GM23338 (cell line): ENCODE data around the gene ZBTB8OS. TPM values are rescaled to one million over a fixed set of nuclear protein-coding genes. Genes with fewer than 3 reads are reported as not detected.

Experiments
- ATAC-seq: fragments of 200-7000 bp; cut with Tn5 transposase; 3 replicates; pipeline ENCODE4 v1.9.1; 2020
- DNase-seq: peaks from one replicate; pipeline ENCODE4 v3.0.0-alpha.2; 2015; ENCODE audit warnings: low spot score
- H2AFZ ChIP-seq: fragments of 200-600 bp; sonication (generic); 2 replicates; pipeline ENCODE4 v1.8.0; 2016; ENCODE audit warnings: antibody characterized with exemption, mild to moderate bottlenecking, moderate library complexity
- H3F3A ChIP-seq: fragments of 200-600 bp; sonication (generic); replicated peaks from 2 replicates; pipeline ENCODE4 v1.8.0; 2017; ENCODE audit warnings: antibody characterized with exemption, mixed run types, low read depth
- H3K27ac ChIP-seq: fragments of 200-600 bp; sonication (generic); 2 replicates; pipeline ENCODE4 v1.6.1; 2016; ENCODE audit warnings: low read depth
- H3K27me3 ChIP-seq: fragments of 200-600 bp; sonication (generic); 2 replicates; pipeline ENCODE4 v1.8.0; 2016; ENCODE audit warnings: mild to moderate bottlenecking, mixed run types, moderate library complexity; ENCODE audit not compliant: insufficient read depth
- H3K36me3 ChIP-seq: fragments of 200-600 bp; sonication (generic); 2 replicates; pipeline ENCODE4 v1.8.0; 2016; ENCODE audit warnings: mild to moderate bottlenecking; ENCODE audit not compliant: insufficient read depth
- H3K4me1 ChIP-seq: fragments of 200-600 bp; sonication (generic); 2 replicates; pipeline ENCODE4 v1.8.0; 2016; ENCODE audit warnings: mild to moderate bottlenecking, moderate library complexity; ENCODE audit not compliant: insufficient read depth
- H3K4me2 ChIP-seq: fragments of 200-600 bp; sonication (generic); 2 replicates; pipeline ENCODE4 v1.7.1; 2017; ENCODE audit warnings: mixed run types
- H3K4me3 ChIP-seq: fragments of 200-600 bp; sonication (generic); 2 replicates; pipeline ENCODE4 v1.6.1; 2016; ENCODE audit warnings: mixed run types
- H3K79me2 ChIP-seq: fragments of 200-600 bp; sonication (generic); replicated peaks from 2 replicates; pipeline ENCODE4 v1.8.0; 2017; ENCODE audit warnings: mild to moderate bottlenecking; ENCODE audit not compliant: insufficient read depth
- H3K9me2 ChIP-seq: fragments of 200-600 bp; sonication (generic); 2 replicates; pipeline ENCODE4 v1.8.0; 2017; ENCODE audit not compliant: insufficient read depth
- H4K20me1 ChIP-seq: fragments of 200-600 bp; sonication (generic); replicated peaks from 2 replicates; pipeline ENCODE4 v1.8.0; 2017; ENCODE audit warnings: mild to moderate bottlenecking; ENCODE audit not compliant: insufficient read depth
- H3K27ac Mint-ChIP-seq: 2 replicates; pipeline ENCODE4 v1.8.0; 2020; ENCODE audit warnings: inconsistent platforms, mild to moderate bottlenecking, moderate library complexity, mixed read lengths
- H3K27me3 Mint-ChIP-seq: 3 replicates; pipeline ENCODE4 v1.8.0; 2022; ENCODE audit warnings: low read depth, mild to moderate bottlenecking, moderate library complexity, mixed read lengths, inconsistent platforms; ENCODE audit not compliant: insufficient read depth, poor library complexity
- H3K36me3 Mint-ChIP-seq: 3 replicates; pipeline ENCODE4 v1.8.0; 2021; ENCODE audit warnings: low read depth, mild to moderate bottlenecking, inconsistent platforms, moderate library complexity, mixed read lengths
- H3K4me1 Mint-ChIP-seq: 3 replicates; pipeline ENCODE4 v1.8.0; 2020; ENCODE audit warnings: mild to moderate bottlenecking, inconsistent platforms, mixed read lengths
- H3K4me3 Mint-ChIP-seq: 3 replicates; pipeline ENCODE4 v1.8.0; 2021; ENCODE audit warnings: moderate library complexity, mild to moderate bottlenecking, inconsistent platforms, mixed read lengths
- H3K9me3 Mint-ChIP-seq: 3 replicates; pipeline ENCODE4 v1.8.0; 2020; ENCODE audit warnings: moderate library complexity, mild to moderate bottlenecking, inconsistent platforms, mixed read lengths
- CREB1 ChIP-seq: fragments of 250-450 bp; sonication (Bioruptor Pico); IDR thresholded peaks from 2 replicates; pipeline ENCODE4 v1.5.0; 2020; ENCODE audit warnings: low read depth, mild to moderate bottlenecking, moderate library complexity
- CTCF ChIP-seq, 2 experiments: fragments of 200-600 bp in 1 of 2; sonication (generic) in 1 of 2; conservative IDR thresholded peaks; 2 replicates each; pipeline versions ENCODE4 v1.5.1 to v1.6.1; 2016 to 2017; ENCODE audit warnings: antibody characterized with exemption in 2 of 2, low read depth in 2 of 2, mild to moderate bottlenecking in 2 of 2, moderate library complexity in 1 of 2
- ETS1 ChIP-seq: IDR thresholded peaks from 2 replicates; pipeline ENCODE4 v1.6.1; 2016; ENCODE audit warnings: antibody characterized with exemption
- EZH2 ChIP-seq: fragments of 200-600 bp; sonication (generic); IDR thresholded peaks from one replicate; pipeline ENCODE4 v1.8.0; 2017; ENCODE audit warnings: antibody characterized with exemption, mild to moderate bottlenecking, low read depth; ENCODE audit not compliant: unreplicated experiment
- EZH2phosphoT487 ChIP-seq: fragments of 200-600 bp; sonication (generic); IDR thresholded peaks from one replicate; pipeline ENCODE4 v1.8.1; 2018; ENCODE audit warnings: antibody characterized with exemption; ENCODE audit not compliant: unreplicated experiment
- JUNB ChIP-seq: IDR thresholded peaks from one replicate; pipeline ENCODE4 v1.6.1; 2016; ENCODE audit warnings: antibody characterized with exemption; ENCODE audit not compliant: unreplicated experiment
- NANOG ChIP-seq: IDR thresholded peaks from 2 replicates; pipeline ENCODE4 v1.6.1; 2016; ENCODE audit warnings: antibody characterized with exemption, borderline replicate concordance
- POLR2AphosphoS5 ChIP-seq: IDR thresholded peaks from 2 replicates; pipeline ENCODE4 v1.6.1; 2016; ENCODE audit warnings: antibody characterized with exemption, low read depth
- REST ChIP-seq: IDR thresholded peaks from one replicate; pipeline ENCODE4 v1.6.1; 2018; ENCODE audit warnings: antibody characterized with exemption; ENCODE audit not compliant: unreplicated experiment
- STAT1 ChIP-seq: IDR thresholded peaks from one replicate; pipeline ENCODE4 v1.6.1; 2016; ENCODE audit warnings: antibody characterized with exemption; ENCODE audit not compliant: unreplicated experiment
- ZNF114 ChIP-seq: fragments of 250-450 bp; sonication (Bioruptor Pico); IDR thresholded peaks from 2 replicates; pipeline ENCODE4 v1.5.0; 2020; ENCODE audit warnings: mild to moderate bottlenecking, moderate library complexity
- ZNF331 ChIP-seq: fragments of 250-450 bp; sonication (Bioruptor Pico); IDR thresholded peaks from 2 replicates; pipeline ENCODE4 v1.5.0; 2020; ENCODE audit warnings: low read depth, mild to moderate bottlenecking, moderate library complexity
- ZNF462 ChIP-seq: fragments of 250-450 bp; sonication (Bioruptor Pico); IDR thresholded peaks from 2 replicates; pipeline ENCODE4 v1.5.0; 2020; ENCODE audit warnings: mild to moderate bottlenecking, moderate library complexity
- polyA plus RNA-seq: library from polyadenylated mRNA; unstranded; fragments of >200 nt; fragmentation: Nextera tagmentation; extraction: Ambion mirVana; gene quantifications from 2 replicates; pipeline ENCODE4 v1.2.1, GENCODE V29; 2016
- total RNA-seq: library from RNA; depleted of rRNA; stranded (reverse); fragments of >200 nt; shearing (Covaris generic); gene quantifications from 2 replicates; pipeline ENCODE4 v1.2.3, GENCODE V29; 2014

ZBTB8OS gene
- total and polyA plus RNA-seq, 2 experiments from 2014 or later, result 22.0 to 159 TPM

- Histone ChIP-seq H3K79me2 (peaks cover 89% of the 10 kb centered on the region), H3K27me3 (no peaks in the 10 kb centered on the region), H3K4me1 (peaks cover 28% of the 10 kb centered on the region), H2AFZ (peak within 1 kb of the TSS; percentile 78), H3K9me2 (no peaks in the 10 kb centered on the region), H3K36me3 (peaks cover 35% of the 10 kb centered on the region), H3K27ac (peak within 1 kb of the TSS; percentile 99), H3K4me2 (peak within 1 kb of the TSS; percentile 93), H3K4me3 (peak within 1 kb of the TSS; percentile 84), H3F3A (peaks cover 32% of the 10 kb centered on the region), H4K20me1 (peaks cover 30% of the 10 kb centered on the region)
- Mint-ChIP-seq H3K4me1 (peaks cover 22% of the 10 kb centered on the region), H3K9me3 (peaks cover 3% of the 10 kb centered on the region; the same call in 2 of the 3 replicates), H3K27ac (peak within 1 kb of the TSS; percentile 100), H3K4me3 (peak within 1 kb of the TSS; percentile 97), H3K27me3 (peaks cover 5% of the 10 kb centered on the region), H3K36me3 (peaks cover 72% of the 10 kb centered on the region)
- peak; percentile 98 for DNase-seq
- ATAC-seq, result peak; percentile 93
- no peak for TF ChIP-seq NANOG
- TF ChIP-seq EZH2phosphoT487, result no peak
- no peak for TF ChIP-seq JUNB
- TF ChIP-seq CTCF (conservative IDR thresholded peaks at IDR 0.05; ENCODE audit: low read depth in 2 of 2), result no peak
- no peak for TF ChIP-seq ZNF462 (CRISPR knock-in tag)
- TF ChIP-seq CREB1 (CRISPR knock-in tag), result peak; percentile 81
- TF ChIP-seq ZNF331 (CRISPR knock-in tag), result no peak
- no peak; the same call in 1 of the 2 replicates for TF ChIP-seq ETS1
- TF ChIP-seq ZNF114, result peak; percentile 78
- TF ChIP-seq REST, result no peak
- TF ChIP-seq STAT1, result no peak
- TF ChIP-seq POLR2AphosphoS5, result peak; percentile 87
- no peak for TF ChIP-seq EZH2
These were observed 556 bp upstream of the ZBTB8OS start, which contains the start of gene RBBP4 for GRCh38 chr1:32650752-32651460. TSS of gene RBBP4 (plus strand) at chr1:32651208. CDS start at chr1:32651307, 99 bp downstream.
